KBM-7 (cell line): Measurements from ENCODE around the gene GADD45B.
"Not testable (repeated sequence)": the region's sequence is repeated elsewhere in the genome, so short reads cannot be mapped to it uniquely, and the experiment has no call there.

Experiments used
- DNase-seq: peaks from one replicate; pipeline ENCODE4 v3.0.0-alpha.2; 2015
- in situ Hi-C: fragments of 300-500 bp; cut with MboI; formaldehyde crosslinking; loops from 2 replicates; pipeline ENCODE4 v1.14.3; 2020; ENCODE audit warnings: low sequenced_read_pairs, low pct_unique_long_range_greater_than_20kb, mixed read lengths

The GADD45B gene

DNA sequence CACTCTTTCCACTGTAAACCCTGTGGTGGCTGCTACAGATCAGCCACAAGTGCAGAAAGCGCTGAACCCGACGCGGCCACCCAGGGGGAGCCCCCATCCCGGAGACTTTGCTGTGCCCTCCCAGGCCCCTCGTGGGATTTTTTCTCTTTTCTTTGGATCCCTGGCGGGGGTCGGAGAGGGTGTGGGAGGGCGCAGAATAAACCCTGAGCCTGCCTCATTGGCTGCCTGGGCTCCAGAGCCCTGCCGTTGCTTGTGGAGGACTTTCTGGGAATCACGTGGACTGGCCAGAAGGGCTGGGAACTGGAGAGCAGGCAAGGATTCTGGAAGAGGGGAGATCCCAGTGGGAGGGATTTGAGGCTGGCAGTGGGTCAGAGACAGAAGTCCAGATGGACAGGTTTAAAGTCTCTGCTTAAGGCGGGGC, 24.9 kb downstream of the GADD45B start:
- no peak for DNase-seq
- in situ Hi-C loops: no loop called here

DNA sequence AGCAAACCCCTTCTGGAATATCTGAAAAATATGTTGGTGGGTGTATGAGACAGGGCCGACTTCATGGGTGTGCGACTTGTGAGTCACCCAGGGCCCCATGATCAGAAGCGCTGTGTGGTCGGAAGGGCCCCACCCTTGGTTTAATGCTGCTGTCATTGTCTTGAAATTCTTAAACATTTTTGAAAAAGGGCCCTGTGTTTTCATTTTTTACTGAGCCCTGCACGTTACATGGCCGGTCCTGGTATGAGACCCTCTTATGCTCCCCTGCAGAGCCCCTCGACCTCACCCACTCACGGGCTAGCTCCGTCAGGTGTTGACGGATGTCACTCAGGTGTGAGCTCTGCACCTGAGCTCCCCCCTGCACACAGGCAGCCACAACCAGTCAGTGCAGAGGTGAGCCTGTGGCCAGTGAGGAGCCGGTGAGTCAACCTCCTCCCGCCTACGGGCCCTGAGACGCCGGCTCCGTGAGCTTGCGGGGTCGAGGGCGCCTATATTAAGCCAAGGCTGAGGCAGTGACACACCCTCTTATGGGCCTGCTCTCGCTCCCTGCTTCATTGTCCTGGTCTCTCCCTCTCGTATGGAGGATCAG, 27.7 kb downstream of the GADD45B start:
- in situ Hi-C loops: no loop called here
- DNase-seq: no peak

DNA sequence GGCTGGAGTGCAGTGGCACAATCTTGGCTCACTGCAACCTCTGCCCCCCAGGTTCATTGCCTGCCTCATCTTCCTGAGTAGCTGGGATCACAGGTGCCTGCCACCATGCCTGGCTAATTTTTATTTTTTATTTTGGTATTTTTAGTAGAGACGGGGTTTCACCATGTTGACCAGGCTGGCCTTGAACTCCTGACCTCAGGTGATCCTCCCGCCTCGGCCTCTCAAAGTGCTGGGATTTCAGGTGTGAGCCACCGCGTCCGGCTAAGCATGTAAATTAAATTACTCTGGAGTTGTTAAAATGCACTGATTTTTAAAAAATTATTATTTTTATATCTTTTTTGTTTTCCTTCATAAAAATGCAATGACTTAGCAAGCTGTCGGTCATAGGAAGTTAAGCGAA, 30.7 kb downstream of the GADD45B start:
- DNase-seq, in situ Hi-C loops: not testable (repeated sequence)

DNA sequence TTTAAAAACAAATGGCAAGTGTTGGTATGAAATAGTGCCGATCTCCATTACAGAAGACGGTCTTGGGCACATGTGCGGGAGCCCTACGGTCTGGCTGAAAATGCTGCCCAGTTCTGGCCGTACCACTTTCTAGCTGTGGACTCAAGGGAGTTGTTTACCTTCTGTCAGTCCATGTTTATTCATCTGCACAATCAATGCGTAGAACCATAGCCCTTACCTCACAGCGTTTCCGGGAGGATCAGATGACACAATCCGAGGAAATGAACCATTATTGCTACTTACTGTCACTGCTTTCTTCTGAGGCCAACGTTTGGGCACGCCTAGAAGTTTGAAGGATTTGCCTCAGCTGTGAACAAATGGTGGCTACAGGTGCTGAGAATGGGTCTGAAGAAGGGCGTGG, 31.2 kb downstream of the GADD45B start:
- peak; percentile 63 for DNase-seq
- in situ Hi-C loops: no loop called here

- in situ Hi-C loops: no loop called here
- DNase-seq: no peak
Observed at GRCh38 chr19:2509096-2509495, 33.2 kb downstream of the GADD45B start.

DNA sequence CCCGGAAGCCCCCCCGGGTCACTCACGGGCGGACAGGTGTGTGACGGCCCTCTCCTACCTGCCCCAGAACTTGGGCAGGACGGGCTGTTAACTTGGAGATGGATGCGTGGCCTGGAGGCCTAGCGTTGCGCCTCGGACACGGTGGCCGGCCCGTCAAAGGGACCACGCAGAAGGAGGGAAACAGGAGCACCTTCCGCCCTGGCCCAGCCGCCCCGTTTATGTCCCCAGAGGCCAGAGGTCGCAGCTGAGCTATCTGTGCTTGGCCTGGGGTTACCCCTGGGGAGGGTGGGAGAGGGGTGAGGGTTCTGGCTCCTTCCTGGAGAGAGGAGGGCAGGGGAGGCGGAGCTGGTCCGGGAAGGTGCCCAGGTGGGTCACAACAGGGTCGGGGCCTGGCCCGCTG, 35.6 kb downstream of the GADD45B start:
- in situ Hi-C loops: no loop called here
- no peak for DNase-seq

- in situ Hi-C loops: no loop called here
- no peak for DNase-seq
Observed at GRCh38 chr19:2511991-2512390, 36.1 kb downstream of the GADD45B start.

GRCh38 chr19:2512523-2513431, 36.9 kb downstream of the GADD45B start:
- DNase-seq: no peak
- in situ Hi-C loops: no loop called here

DNA sequence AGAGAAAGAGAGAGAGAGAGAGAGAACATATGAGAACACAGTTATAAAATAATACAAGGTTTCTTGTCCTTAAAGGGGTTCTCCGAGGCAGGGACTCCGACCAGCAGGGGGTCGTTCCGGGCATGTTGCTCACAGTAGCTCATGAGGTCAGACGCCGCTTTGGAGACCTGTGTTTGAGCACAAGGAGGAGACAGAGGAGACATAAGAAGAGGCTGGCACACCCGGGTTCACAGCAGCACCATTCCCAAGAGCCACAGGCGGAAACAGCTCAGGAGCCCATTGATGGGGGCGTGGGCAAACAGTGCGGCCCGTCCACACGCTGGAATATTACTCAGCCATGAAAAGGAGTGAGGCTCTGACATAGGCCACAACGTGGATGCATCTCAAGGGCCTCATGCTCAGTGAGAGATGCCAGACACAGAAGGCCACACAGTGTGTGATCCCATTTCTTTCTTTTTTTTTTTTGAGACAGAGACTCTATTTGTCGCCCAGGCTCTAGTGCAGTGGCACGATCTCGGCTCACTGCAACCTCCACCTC, 39.1 kb downstream of the GADD45B start:
- no peak for DNase-seq
- in situ Hi-C loops: no loop called here

DNA sequence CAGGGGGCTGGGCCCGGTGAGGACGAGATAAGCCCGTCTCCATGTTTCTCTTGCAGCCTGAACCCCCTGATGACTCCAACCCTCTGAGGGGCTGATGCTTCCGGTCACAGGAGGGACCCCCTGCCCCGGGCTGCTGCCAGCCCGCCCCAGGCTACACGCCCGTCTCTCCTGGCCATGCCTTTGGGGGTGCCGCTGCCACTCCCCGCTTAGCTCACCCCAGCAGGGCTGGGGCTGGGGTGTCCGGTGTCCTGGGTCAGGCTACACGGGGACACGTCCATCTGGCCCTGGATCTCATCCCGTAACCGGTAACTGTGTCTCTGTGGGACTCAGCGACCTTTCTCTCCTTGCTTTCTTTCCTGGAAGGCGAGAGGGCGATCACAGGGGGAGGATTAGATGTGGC, 40.8 kb downstream of the GADD45B start:
- no peak for DNase-seq
- in situ Hi-C loops: no loop called here

DNA sequence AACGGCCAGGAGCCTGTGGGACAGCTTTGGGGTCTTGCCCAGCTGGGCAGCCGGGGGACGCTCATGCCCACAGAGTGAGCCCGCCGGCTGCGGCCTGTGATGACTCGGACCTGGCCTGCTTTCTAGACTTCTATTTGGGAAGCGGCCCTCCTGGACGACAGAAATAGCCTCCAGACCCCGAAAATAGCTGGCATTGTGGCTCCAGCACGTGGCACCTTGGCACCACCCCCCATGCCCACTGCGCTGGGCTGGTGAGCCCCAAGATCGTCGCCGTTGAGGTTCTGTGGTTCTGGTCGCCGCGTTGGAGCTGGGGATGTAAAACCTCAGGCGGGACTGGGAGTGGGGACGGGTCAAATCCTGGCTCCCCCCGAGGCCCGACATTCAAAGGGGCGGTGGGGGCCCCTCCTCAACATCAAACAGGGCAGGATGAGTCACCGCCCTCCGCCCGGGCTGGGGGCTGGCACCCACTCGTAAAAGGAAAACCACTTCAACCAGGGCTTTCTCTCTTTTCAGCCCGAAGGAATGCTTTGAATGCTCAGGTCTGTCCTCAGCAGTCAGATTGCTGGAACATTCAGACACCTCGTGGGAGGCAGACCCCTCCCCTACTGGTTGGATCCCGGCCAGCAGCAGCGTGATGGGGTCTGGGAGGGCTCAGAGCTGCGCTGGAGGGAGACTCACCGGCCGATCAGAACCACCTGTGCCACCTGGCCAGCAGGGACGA, 42.1 kb downstream of the GADD45B start:
- in situ Hi-C loops: no loop called here
- no peak for DNase-seq

DNA sequence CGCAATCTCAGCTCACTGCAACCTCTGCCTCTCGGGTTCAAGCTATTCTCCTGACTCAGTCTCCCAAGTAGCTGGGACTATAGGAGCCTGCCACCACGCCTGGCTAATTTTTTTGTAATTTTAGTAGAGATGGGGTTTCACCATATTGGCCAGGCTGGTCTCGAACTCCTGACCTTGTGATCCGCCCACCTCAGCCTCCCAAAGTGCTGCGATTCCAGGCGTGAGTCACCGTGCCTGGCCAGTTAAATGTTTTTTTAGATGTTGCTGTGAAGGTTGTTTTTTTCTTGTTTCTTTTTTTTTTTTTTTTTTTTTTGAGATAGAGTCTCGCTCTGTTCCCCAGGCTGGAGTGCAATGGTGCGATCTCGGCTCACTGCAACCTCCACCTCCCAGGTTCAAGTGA, 42.9 kb downstream of the GADD45B start:
- DNase-seq, in situ Hi-C loops: not testable (repeated sequence)

- DNase-seq: no peak
- in situ Hi-C loops: no loop called here
Observed at GRCh38 chr19:2519482-2519881, 43.6 kb downstream of the GADD45B start.

GRCh38 chr19:2523630-2524311, 47.8 kb downstream of the GADD45B start:
- no peak for DNase-seq
- in situ Hi-C loops: no loop called here

DNA sequence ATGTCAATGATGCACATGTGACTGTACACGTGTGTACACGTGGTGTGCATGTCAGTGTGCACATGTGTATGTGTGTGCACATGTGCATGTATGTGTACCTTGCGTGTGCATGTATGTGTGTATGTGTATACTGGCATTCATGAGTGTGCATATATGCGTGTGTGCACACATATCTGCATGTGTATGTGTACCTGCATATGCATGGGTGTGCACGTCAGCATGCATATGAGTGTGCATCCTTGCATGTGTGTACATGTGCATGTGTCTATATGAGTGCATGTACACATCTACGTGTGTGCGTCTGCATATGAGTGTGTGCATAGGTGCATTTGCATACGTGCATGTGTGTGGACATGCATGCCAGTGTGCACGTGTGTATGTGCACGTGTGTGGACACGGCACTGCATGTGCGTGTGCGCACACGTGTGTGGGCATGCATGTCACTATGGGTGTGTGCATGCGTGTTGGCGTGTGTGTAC, 48.5 kb downstream of the GADD45B start:
- no peak for DNase-seq
- in situ Hi-C loops: no loop called here

DNA sequence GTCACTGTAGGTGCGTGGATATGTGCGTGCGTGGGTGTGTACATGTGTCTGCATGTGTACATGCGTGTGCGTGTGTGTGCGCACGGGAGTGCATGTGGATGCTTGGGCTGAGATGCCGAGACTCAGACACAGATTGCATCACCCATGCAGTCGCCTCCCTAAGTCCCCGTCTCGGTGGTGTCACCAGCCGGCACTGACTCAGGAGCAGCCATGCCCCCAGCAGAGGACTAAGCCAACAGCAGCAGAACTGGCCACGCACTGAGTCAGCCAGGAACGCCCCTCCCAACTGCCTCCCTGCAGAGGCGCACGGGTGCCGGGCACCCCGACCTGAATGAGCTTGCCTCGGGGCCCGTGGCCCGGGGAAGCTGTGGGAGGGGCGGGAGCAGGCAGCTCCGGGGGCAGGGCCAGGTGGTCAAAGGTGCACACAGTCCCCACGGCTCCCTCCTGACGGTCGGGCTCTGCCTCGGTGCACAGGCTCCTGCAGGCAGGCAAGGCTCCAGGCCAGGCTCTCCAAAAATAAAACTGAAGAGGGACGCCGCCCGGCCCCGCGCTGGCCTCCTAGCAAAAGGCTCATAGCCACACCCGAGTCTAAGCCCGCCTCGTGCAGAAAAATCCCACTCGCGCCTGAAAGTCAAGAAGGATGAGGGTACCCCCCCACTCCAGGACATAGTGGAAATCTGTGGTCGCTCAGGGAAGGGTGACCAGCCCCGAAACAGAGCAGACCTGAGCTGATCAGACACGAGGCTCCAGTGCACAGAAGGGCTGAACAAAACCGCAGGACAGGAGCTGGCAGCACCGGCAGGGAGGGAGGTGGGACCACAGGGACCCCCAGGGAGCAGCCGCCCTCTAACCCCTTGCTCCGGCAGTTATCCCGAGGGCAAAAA, 49.2 kb downstream of the GADD45B start:
- no peak for DNase-seq
- in situ Hi-C loops: no loop called here

- no peak for DNase-seq
- in situ Hi-C loops: no loop called here
Observed at GRCh38 chr19:2527171-2527570, 51.2 kb downstream of the GADD45B start.

DNA sequence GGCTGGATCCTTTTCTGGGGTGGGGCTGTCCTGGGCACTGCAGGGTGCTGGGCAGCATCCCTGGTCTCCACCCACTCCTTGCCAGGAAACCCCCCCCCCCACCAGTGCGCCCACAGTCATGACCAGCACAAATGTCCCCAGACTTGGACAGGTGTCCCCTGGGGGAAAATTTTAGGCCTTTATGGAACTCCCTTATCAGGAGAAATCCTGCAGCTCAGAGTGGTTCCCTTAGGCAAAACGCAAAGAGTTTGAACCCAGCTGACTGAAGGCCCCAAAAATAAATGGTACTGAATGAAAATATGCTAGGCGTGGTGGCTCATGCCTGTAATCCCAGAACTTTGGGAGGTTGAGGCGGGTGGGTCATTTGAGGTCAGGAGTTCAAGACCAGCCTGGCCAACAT, 51.8 kb downstream of the GADD45B start:
- DNase-seq: no peak
- in situ Hi-C loops: no loop called here
